Measurements from ENCODE around the gene MACROD2.

The MACROD2 gene

DNA sequence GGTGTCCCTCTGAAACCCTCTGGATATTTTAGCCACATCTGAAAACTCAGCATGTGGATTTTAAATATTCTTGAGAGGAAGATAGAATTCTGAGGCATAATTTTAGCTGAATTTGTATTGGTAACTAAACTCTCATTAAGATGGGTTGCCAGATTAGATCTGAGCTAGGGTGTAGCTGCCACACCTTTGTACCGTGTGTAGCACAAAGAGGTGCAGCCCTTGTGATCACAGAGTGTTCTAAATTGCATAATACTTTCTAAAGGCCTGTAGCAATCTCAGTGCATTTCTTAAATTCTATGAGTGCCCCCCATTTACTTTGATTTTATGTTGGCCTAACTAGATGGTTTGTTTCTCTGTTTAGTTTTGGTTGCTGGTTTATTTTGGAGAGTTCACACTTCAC, 289.1 kb downstream of the MACROD2 start:
- DNase-seq, result no peak

DNA sequence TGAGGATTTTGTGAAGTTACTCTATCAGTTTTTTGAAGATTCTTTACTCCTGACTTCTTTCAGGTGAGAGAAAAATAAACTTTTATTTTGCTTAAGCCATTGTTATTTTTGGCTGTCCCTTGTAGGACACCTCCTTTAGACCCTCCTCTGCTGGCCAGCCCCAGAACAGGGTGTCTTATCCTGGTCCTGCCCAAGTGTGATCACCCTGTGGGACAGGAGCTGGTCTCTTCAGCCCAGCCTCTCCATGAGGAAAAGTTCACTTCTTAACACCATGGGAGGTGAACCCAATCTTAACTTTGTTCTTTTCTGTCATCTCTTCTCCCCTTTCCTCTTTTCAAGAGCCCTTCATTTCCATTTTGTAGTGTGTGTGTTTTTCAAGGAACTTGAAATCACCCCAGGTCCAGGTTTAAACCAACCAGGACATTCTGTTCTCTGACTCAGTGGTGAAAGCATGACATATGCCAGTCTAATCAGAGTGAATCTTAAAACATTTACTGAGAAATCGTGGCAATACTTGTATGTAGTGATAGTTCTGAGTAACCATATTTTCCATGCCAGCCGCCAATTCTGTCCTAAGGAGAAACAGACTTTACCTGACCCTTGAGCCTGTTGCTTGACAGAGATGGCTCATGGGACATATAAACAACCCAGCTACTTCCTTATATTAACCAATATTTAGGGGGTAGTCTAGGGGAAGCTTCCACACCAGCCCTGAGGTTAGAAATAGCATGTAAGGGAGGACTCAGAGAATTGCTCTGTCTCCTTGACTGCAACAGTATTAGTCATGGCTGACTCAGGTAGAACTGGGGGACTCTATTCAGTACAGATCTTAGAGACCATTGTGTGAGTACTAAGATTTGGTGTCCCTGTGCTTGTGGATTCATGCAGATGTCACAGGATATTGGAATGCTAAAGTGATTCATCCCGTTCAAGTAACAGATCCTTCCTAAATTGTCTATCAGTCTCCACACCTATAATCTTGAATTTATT, 293.3 kb downstream of the MACROD2 start:
- DNase-seq, result peak; percentile 30

DNA sequence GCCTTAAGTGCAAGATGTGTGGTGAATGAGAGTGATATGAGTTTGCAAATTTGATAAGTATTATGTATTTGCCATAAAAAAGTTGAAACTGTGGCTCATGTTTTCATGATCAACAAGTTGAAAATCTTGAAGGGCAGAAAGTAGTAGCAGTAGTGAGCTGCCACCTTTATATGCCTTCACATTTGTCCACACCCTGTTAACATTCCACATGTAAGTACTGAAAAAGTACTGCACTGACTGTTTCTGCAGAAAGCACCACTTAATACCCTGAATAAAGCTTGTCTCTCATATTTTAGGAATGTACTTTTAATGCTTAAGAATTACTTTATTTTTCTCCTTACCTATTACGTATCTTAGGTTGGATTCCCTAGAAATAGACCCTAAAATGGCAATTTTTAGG, 296.2 kb downstream of the MACROD2 start:
- no peak for DNase-seq

DNA sequence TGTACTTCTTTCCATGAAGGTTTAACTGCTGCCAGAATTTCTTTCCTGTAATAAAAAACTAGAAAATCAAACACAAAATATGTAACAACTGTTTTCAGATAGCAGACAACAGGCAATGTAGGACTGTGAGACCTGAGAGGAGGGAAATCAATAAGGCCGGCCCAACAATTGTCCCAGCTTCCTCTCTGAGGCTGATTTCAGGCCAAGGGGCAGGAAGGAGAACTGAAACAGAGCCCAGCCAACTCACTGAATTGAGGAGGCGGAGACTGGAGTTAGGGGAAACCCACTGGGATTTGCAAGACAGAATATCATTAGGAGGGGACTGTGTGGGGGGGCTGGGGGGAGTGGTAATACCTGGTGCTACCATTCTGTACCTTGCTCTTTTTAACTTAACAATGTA, 299.9 kb downstream of the MACROD2 start:
- no peak for DNase-seq

DNA sequence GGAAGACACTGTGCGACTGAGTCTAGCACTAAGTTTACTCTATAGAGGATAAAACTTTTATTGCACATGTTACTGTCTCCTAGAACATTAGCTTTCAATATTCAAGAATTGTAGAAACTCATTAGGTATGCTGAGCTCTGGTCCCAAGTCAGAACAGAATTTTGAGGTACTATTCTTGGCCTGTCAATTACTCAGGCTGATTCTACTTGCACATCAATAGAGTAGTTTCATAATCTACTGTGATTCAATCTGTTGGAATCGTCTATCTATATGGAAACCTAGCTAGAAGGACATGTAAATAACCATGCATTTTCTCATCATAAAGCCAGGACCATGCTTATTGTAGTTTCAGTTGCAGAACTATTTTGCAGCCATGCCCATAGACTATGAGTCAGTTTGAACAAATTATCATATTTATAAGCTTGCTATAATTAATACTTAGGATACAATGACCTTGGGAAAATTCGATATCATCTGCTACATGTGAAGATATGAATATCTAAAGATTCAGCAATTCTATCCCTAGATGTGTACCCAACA, 300.5 kb downstream of the MACROD2 start:
- DNase-seq, result no peak

DNA sequence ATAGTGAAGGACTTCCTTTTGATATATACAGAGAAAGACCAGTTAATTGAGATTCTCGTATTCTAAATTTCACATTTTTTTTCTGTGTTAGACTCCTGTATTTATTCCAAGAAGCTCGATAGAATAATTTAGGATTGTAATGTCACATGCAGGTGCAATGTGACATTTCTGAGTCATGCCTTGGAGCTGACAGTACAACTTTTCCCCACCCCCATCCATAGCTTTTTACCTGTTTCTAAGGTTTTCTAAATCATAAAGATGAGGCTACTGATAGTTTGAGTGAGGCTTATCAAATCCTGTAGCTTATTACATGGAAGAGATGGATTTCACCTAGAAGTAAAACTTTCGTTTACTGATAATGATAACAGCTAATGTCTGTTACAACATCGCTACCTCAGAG, 304.5 kb downstream of the MACROD2 start:
- DNase-seq, result no peak

DNA sequence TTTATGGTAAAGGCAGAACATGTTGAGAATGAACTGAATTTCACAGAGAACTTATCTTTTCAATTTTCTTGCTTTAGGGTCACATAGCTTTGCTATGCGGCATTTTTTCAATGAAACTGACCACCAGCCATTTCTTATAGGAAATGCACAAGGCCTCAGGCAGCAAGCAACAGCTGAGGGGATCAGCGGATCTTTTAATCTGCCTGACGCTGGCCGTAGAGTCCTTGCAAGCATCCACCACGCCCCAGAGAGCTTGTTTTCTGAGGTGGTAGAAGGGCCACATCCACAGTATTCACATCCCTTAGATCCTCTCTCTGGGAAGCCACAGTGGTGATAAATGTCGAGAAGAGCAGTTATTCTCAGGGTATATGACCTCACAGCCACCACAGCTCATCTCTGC, 307.8 kb downstream of the MACROD2 start:
- no peak for DNase-seq

DNA sequence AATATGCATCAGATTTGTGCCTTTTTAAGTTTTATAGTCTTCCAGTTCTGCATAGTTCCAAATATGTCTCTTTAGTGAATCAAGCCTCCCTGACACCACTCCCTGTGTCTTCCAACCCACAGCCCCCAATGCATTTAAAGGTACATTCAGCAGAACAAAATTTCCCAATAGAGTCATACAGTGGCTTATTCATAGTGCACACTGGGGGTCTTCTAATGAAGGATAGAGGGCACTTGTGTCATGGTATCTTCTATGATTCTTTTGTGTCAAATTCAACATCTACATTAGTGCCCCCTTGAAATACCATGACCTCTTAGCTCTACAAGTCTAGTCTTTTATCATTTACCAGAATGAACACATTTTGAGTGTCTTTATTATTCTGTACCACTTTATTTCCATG, 308.3 kb downstream of the MACROD2 start:
- no peak for DNase-seq

DNA sequence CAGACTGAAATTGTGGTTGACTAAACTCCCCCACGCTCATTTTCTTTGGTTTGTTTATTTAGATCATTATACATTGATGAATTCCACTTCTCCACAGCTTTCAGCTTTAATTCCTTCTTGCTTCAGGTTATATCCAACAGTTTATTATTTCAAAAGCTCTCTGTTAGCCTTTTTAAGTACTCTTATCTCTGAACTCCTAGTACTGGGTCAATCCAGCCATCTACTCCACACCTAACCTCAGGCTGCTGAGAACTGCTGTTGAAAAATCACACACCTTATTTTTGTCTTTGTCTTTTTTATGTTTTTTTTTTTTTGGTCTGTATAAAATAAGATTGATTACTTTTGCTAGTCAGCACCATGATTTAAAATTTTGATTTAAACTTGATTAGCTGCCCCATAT, 309.2 kb downstream of the MACROD2 start:
- no peak for DNase-seq

DNA sequence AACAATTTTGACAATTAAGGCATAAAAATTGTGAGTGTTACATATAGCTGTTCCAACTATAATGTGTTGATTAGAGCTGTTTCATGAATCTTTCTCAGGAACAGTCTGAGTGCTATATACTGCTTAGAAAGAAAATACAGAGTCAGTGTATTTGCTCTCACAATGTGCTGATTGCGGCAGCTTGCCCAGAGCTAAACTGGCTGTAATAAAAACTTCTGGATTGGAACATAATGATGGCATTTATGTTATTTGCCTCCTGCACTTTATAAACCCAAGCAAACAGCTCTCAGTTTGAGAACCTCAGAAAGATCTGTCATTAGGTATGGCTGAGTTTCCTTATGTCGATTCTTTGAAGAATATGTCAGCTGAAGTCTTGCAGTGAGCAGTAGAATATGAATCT, 312.6 kb downstream of the MACROD2 start:
- DNase-seq, result no peak

DNA sequence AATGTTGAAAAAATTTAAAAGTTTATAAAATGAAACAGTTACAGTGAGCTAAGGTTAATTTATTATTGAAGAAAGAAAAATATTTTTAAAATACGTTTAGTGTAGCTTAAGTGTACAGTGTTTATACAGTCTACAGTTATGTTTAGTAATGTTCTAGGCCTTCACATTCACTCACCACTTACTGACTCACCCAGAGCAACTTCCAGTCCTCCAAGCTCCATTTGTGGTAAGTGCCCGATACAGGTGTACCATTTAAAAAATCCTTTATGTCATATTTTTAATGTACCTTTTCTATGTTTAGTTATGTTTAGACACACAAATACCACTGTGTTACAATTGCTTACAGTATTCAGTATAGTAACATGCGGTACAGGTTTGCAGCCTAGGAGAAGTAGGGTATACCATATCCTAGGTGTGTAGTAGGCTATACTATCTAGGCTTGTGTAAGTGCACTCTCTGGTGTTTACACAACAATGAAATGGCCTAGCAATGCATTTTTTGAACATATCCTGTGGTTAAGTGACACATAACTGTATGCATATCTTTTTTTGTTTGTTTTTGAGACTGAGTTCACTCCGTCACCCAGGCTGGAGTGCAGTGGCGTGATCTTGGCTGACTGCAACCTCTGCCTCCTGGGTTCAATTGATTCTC, 315.8 kb downstream of the MACROD2 start:
- DNase-seq, result no peak

DNA sequence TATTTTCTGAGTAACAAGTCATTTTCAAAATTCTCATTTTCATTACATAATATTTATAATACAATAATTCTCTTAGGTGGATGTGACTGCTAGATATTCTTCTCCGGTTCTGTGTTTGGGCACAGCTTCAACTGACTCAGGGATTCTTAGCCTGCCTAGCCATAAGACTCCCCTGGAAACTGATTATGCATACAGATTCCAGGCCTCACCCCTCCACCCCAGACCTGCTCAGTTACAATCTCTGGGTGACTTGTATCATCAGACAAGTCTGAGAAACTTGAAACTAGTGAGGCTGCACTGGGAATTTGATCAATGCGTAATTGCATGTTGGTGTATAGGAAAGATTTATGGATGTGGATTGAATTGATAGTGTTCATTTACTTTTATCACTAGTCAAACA, 316.7 kb downstream of the MACROD2 start:
- DNase-seq, result no peak

DNA sequence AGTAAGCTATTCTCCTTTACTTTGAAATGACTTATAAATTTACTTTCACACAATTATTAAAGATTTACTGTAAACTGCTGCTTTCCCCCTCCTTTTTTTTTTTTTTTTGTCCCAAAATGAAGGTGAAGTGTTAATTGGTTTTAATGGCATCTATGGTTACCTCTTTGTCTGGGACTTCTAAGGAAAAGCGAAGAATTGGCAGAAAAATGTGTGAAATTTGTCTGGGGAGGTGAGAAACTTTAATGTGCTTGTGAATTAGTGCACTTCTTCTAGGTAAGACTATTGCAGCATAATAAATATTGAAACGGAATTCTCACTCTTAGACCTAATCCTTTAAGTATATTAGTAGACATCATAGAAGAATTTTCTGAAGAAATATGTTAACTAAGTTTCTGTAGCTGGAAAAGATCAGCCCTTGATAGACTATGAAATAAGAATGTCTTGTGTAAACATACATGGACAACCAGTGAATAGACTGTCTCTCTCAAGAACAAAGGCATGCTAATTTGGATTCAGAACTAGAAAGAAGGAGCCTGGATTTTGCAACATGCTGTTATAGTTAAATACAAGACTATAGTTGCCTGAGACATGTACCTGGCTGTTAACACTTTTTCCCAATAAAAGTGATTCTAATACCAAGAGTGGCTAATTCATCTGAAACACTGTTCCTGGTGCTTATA, 318.2 kb downstream of the MACROD2 start:
- no peak for DNase-seq

DNA sequence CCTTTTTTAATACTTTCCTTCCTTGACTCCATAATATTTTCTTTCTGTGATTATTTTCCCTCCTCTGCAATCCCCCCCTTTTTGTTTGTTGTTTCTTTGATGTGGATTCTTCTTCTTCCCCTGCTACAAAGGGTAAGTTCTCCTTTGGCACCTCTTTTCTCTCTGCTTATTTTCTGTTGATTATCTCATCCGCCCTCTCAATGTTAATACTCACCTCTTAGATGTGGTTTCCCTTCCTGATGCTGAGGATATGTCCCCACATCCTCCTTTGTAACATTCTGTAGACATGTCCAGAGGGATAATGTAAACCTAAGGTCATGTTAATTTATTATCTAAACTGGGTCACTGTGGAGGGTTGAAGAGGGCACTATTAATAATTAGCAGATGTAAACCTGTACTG, 324.4 kb downstream of the MACROD2 start:
- DNase-seq, result no peak

DNA sequence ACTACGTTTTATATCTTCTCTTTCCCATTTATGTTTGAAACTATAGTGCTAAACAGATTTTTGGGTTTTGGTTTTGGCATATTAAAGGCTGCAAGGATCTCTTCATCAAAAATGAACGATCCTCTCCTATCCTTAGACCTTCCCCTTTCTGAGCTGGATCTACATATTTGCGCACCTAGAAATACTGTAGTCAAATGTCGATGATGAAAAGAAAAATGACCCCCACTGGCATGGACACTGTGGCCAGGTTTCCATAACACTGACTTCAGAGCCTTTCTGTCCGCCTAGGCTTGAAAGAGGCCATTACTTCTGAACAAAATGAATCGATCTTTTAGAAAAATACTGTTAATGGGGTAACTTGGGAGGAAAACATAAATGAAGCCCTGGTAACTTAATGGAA, 336.3 kb downstream of the MACROD2 start:
- no peak for DNase-seq

DNA sequence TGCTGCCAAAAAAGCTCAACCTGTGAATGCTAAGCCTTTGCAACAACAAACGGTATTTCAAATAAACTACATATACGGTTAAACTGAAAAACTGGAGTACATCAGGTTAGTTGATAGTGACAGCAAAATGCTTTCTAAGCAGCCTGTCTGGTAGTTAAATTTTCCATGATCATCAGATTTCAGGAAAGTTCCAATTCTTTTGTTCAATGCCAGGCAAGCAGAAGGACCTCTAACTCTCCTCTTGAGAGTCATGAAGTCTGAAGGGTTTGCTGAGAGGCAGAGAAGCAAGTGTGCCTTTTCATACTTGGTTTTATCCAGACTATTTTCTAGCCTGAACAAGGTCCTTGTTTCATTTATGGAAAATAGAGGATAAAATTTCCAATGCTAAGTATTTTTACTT, 337.6 kb downstream of the MACROD2 start:
- DNase-seq, result no peak

DNA sequence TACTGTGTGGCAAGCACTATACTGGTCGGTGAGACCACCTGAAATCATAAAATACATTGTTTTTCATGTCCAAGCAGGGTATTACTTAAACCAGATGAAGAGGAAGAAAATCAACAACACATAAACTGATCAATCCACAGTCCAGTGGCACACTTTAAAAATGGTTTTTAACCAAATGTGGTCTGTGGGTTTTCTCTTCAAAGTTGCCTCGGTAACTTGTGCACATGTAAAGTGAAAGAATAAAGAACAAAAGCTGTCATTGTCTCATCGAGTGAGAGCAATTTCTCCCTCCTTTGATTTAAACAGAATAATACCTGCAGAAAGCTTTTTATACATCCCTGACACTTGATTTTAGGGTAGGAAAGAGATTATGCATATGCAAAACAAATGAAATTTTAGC, 338.4 kb downstream of the MACROD2 start:
- DNase-seq, result no peak

DNA sequence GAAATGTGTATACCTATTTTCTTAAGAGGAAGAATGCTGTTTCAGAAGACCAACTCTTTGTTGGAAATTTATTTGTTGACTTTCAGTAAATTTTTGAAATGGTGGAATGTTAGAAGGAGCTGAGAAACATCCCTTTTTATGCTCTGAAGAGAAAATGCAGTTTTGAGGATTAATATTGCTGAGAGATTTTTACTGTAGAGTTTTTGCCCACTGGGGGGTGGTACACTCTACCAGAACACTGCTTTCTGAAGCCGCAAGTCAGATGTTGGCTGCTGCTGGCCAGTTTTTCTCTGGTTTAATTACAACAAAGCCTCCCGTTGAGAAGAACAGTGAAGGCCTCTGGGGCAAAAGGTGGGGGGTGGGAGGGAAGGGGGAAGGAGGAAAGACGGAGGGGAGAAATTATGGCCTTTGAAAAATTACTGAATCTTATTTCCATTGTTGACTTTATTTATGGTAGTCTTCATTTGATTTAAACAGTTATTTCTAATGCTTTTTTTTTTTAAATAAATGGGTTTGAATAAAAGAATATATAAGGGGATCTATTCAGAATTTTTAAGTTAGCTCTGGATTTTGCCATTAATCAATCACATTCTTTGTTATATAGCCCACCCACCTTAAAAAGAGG, 339.1 kb downstream of the MACROD2 start:
- DNase-seq, result peak; percentile 15

DNA sequence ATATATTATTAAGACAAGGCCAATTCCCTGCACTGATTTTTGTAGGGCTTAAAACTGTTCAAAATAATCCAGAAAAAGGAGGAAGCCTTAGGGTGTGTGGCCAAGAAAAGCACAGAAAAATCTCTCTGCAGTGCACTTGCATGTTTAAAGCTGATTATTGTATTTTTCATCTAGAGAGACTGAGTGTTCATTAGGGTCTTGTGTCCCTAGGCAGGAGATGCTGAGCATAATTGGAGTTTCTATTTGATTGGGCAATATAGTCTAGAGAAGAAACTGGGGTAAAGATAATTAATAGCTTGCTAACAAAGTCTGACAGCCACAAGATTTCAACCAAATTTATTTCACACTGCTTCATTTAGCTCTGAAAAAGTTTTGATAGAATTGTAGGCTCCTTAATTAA, 339.7 kb downstream of the MACROD2 start:
- no peak for DNase-seq

DNA sequence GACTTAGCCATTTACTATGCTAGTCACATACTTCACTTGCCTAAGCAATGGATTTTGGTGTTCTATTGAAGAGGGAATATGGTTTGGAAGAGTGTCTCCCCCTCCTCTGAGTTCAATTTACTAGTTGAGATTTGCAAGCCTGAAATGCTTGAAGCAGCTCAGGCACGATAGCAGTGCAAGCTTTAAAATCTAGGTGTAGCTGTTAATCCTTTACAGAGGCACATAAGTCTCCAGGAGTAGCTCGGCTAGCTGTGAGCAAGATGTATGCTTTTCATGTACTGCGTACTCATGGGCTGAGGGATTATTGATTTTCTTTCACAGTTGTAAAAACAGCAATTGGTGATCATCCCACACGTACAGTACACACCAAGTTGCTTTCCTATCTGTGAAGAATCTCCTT, 341.4 kb downstream of the MACROD2 start:
- no peak for DNase-seq

DNA sequence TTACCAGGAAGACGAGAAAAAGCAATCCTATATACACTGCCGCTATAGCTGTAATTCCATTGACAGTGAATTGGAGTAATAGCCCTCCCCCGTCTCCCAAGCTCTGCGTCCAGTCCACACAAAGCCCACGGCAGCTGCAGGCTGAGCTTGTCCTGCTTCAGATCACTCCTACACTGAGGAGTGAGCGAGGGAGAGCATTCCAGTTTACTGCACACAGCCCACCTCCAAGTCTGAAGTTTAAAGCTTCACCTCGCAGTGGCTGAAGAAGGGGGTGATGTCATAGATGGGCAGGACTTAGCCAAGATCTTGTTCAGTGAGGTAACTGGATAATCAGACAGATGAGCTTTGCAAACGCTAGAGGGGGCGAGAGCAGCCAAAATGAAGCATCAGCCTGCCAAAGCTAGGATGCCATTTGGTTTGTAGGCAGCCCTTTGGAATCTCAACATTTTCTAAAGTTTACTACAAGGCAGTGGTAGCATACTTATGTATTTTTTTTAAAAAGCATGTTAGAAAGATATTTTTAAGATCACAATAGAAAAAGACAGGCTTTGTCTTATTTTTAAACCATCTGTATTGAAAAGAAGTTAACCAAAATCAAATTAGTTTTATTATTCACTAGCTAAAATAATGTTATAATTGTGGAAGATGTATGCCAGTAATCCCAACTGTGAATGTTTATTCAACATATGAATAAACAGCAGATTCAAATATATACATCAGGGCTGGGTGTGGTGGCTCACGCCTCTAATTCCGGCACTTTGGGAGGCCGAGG, 342.3 kb downstream of the MACROD2 start, which contains the start of gene FLRT3:
Gene FLRT3, minus strand, starts transcription at position 213 of the 772 bp plus-strand sequence. CDS start 10,106 bp downstream, outside the sequence.
- peak; percentile 72 for DNase-seq

DNA sequence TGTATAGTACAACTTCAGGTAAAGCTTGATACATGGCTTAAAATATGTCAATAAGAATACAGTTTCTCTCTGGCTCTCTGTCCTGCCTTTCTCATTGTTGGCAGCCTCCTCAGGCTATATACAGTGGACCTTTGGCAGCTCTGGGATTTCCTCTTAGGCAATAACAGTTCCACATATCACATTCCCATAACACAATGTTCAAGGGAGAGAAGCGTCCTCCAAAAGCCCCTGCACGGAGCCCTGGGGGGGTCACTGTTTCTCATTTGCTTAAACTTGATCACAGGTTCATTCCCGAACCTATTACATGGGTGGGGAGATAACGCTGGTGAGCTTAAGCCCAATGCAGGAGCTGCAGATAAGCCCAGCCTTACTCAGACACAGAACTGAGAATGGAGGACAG, 346.5 kb downstream of the MACROD2 start:
- DNase-seq, result no peak
